Pancreas (tissue), 10 donors: ENCODE results near the gene ASB5. TPM values are rescaled to one million over a fixed set of nuclear protein-coding genes. Genes with fewer than 3 reads are reported as not detected.
"Not testable (repeated sequence)": the region's sequence is repeated elsewhere in the genome, so short reads cannot be mapped to it uniquely, and the experiment has no call there.

ENCODE experiments used
- ATAC-seq, 4 donors: fragments of 200-7000 bp; cut with Tn5 transposase; one replicate each; pipeline versions ENCODE4 v1.8.0 to v1.9.1; 2020; ENCODE audit warnings: mild to moderate bottlenecking in 4 of 4, moderate library complexity in 4 of 4
- DNase-seq, 6 donors: peaks; one replicate each; pipeline ENCODE4 v3.0.0-alpha.2; 2020
- FAIRE-seq: peaks from 2 replicates; lab custom pipeline; 2012; peaks lifted over from hg19 to GRCh38; lab: Jason Lieb, UNC
- H3K27ac ChIP-seq, 4 donors: fragments of 200-600 bp; sonication (generic); 1 replicate in 3 of 4; 2 replicates in 1 of 4; pipeline versions ENCODE4 v1.5.0 to v1.8.0; 2020
- H3K27me3 ChIP-seq, 4 donors: fragments of 200-600 bp; one replicate each; pipeline ENCODE4 v1.8.0; 2021
- H3K36me3 ChIP-seq, 3 donors: fragments of 200-600 bp; sonication (generic) in 1 of 3; one replicate each; pipeline versions ENCODE4 v1.5.0 to v1.8.0; 2020 to 2021
- H3K4me1 ChIP-seq, 3 donors: fragments of 200-600 bp; one replicate each; pipeline ENCODE4 v1.8.0; 2021
- H3K4me3 ChIP-seq, 4 donors: fragments of 200-600 bp; sonication (generic) in 2 of 4; one replicate each; pipeline versions ENCODE4 v1.5.0 to v1.8.0; 2020 to 2021
- H3K9me3 ChIP-seq, 4 donors: fragments of 200-600 bp; one replicate each; pipeline ENCODE4 v1.8.0; 2021
- CTCF ChIP-seq, 4 donors: fragments of 200-600 bp; sonication (generic) in 3 of 4; IDR thresholded peaks; one replicate each; pipeline versions ENCODE4 v1.5.0 to v1.8.0; 2021; ENCODE audit warnings: antibody characterized with exemption in 4 of 4
- WGBS, 2 donors: extraction: QIAGEN DNeasy Blood & Tissue Kit; methylation state at CpG; one replicate each; pipeline ENCODE4 v1.1.7; 2013; 5-methylcytosine and 5-hydroxymethylcytosine counted together
- intact Hi-C, 3 donors: fragments of 100-400 bp; cut with DNase I; formaldehyde crosslinking; loops; one replicate each; pipeline versions ENCODE4 v1.11.1 to v1.14.2; 2022
- polyA plus RNA-seq, 2 donors: library from polyadenylated mRNA; stranded (reverse); fragments of 200-250 nt; gene quantifications; one replicate each; pipeline ENCODE4 v1.2.3, GENCODE V29; 2013
- total RNA-seq, 6 donors: library from RNA; stranded (reverse); fragmentation: NEBNext Ultra II Directional in 4 of 6; extraction: Animal tissue kit (Norgen Biotek cat#: 25700) in 4 of 6; gene quantifications; one replicate each; pipeline versions ENCODE4 v1.2.1 to v1.2.4, GENCODE V29; 2021 to 2023
- donor health status: healthy with polysubstance abuse.
- donor health status: DM: no; HTN: no; CAD: no; lungs with moderate emphysema.
- donor health status: DM: no; HTN: no; CAD: no.
- donor health status: control.
- donor health status: control.
- donor health status: Bipolar disorder and iron deficiency.
- donor health status: DM: yes; HTN: yes; CAD: no.
- donor health status: DM: no; HTN: no; CAD: no.
- donor health status: DM: no; HTN: no; CAD: no.
- donor health status: DM: yes; HTN: yes; CAD: no.

The ASB5 gene
- total and polyA plus RNA-seq, 8 donors, result 0.08 to 0.38 TPM; not detected in 6

- FAIRE-seq, result no peak
- intact Hi-C loops, result no loop called here
- no peak overlapping the region for H3K4me3 ChIP-seq
Measured at GRCh38 chr4:176300565-176300964, 31.5 kb upstream of the ASB5 start.

DNA sequence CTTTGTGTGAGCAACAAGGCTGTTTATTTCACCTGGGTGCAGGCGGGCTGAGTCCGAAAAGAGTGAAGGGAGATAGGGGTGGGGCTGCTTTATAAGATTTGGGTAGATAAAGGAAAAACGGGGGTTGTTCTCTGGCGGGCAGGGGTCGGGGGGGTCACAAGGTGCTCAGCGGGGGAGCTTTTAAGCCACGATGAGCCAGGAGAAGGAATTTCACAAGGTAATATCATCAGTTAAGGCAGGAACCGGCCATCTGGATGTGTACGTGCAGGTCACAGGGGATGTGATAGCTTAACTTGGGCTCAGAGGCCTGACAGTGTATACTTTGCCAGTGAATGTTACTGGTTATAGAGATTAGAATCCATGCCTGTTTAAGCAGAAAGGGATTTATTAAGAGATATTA is 31.0 kb upstream of the ASB5 start:
- no peak for DNase-seq
- no peaks in the 10 kb centered on the region for H3K9me3 ChIP-seq
- WGBS, 2 donors, result 63 to 81% methylated on average over 8 to 9 of the region's 9 CpGs
- no peak for FAIRE-seq
- intact Hi-C loops, result no loop called here
- H3K36me3 ChIP-seq, result no peaks in the 10 kb centered on the region
- H3K4me3 ChIP-seq, result no peak overlapping the region
- no peak for TF ChIP-seq CTCF (IDR thresholded peaks at IDR 0.05)
- H3K27me3 ChIP-seq, result no peaks in the 10 kb centered on the region
- no peak for ATAC-seq
- no peak overlapping the region for H3K27ac ChIP-seq
- H3K4me1 ChIP-seq, result no peaks in the 10 kb centered on the region

More at GRCh38 chr4:176300565-176300964, 31.5 kb upstream of the ASB5 start:
- ATAC-seq, result no peak
- no peak overlapping the region for H3K27ac ChIP-seq
- no peak for TF ChIP-seq CTCF (IDR thresholded peaks at IDR 0.05)
- DNase-seq, result no peak
- no peaks in the 10 kb centered on the region for H3K27me3 ChIP-seq
- H3K36me3 ChIP-seq, result no peaks in the 10 kb centered on the region
- no peaks in the 10 kb centered on the region for H3K4me1 ChIP-seq
- H3K9me3 ChIP-seq, result no peaks in the 10 kb centered on the region

- intact Hi-C loops, result no loop called here
- no peak for FAIRE-seq
Measured at GRCh38 chr4:176298664-176299063, 29.6 kb upstream of the ASB5 start.

DNA sequence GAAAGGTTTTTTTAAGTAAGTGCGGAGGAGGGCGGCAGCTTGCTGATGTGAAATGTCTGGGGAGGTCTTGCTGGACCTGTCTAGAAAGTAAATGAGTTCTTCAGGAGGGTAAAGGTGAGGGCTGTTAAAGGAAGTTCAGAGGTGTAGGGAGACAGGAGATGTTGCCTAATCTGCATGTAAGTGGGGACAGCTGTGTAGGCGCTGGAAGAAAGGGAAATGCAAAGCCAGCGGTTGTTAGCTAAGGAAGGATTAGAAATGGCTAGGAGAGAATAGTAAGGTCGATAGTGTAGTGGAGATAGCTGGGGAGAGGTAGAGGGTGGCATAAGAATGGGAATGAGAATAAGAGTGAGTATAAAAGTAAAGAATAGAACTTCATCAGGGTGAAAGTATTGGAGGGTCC is 26.9 kb upstream of the ASB5 start:
- H3K36me3 ChIP-seq, intact Hi-C loops, H3K27me3 ChIP-seq, DNase-seq, H3K4me3 ChIP-seq, H3K4me1 ChIP-seq, ATAC-seq, FAIRE-seq, H3K9me3 ChIP-seq, H3K27ac ChIP-seq: not testable (repeated sequence)
- 67 to 75% methylated on average over 5 of the region's 5 CpGs for WGBS, 2 donors

More at GRCh38 chr4:176298664-176299063, 29.6 kb upstream of the ASB5 start:
- no peak for ATAC-seq
- no peak overlapping the region for H3K4me3 ChIP-seq
- DNase-seq, result no peak
- TF ChIP-seq CTCF (IDR thresholded peaks at IDR 0.05), result no peak
- no peak overlapping the region for H3K27ac ChIP-seq
- H3K4me1 ChIP-seq, result no peaks in the 10 kb centered on the region
- no peaks in the 10 kb centered on the region for H3K9me3 ChIP-seq
- no peaks in the 10 kb centered on the region for H3K36me3 ChIP-seq
- WGBS, 2 donors, result 51 to 69% methylated on average over 6 of the region's 6 CpGs
- no peaks in the 10 kb centered on the region for H3K27me3 ChIP-seq

DNA sequence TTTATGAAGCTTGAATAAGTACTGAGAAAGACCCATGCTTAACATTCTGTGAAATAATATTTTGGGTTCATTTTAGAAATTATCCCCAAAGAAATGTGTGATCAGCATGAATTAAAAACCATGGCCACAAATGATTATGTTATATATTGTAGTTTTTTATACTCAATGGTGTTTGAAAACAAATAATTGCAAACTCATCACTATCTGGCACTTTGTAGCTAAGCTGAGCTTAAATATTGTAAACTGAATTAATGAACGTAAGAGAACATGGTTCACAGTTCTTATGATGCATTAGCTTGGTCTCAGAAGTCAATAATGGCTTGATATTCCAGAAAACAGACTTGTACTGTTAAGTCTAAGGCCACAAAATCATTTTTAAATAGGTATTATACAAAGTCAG is 24.6 kb upstream of the ASB5 start:
- ATAC-seq (no peak), DNase-seq (no peak), FAIRE-seq (no peak)
- Histone ChIP-seq H3K27ac (no peak overlapping the region), H3K4me3 (no peak overlapping the region), H3K4me1 (no peaks in the 10 kb centered on the region), H3K36me3 (no peaks in the 10 kb centered on the region), H3K9me3 (no peaks in the 10 kb centered on the region), H3K27me3 (no peaks in the 10 kb centered on the region)
- 70 to 72% methylated on average over 1 of the region's 1 CpG for WGBS, 2 donors
- TF ChIP-seq CTCF (IDR thresholded peaks at IDR 0.05), result no peak
- intact Hi-C loops, result no loop called here
